T-helper 1 cell treated with Interleukin-12 subunit alpha and Interleukin-12 subunit beta and Interleukin-4 antibody, amounts not matched to agents 30 μg/mL and 1 μg/mL, for 36 hours (primary cell): ENCODE results near the gene TBC1D8.

Experiments used
- H3K27ac Mint-ChIP-seq: one replicate; pipeline ENCODE4 v1.8.0; 2021; ENCODE audit warnings: mild to moderate bottlenecking, mixed read lengths
- H3K27me3 Mint-ChIP-seq: one replicate; pipeline ENCODE4 v1.8.0; 2021; ENCODE audit warnings: low read depth, mixed read lengths
- H3K36me3 Mint-ChIP-seq: one replicate; pipeline ENCODE4 v1.8.0; 2021; ENCODE audit warnings: low read depth, mixed read lengths
- H3K4me1 Mint-ChIP-seq: one replicate; pipeline ENCODE4 v1.8.0; 2021; ENCODE audit warnings: low read depth, mixed read lengths
- H3K4me3 Mint-ChIP-seq: one replicate; pipeline ENCODE4 v1.8.0; 2021; ENCODE audit warnings: mild to moderate bottlenecking, moderate library complexity, mixed read lengths
- H3K9me3 Mint-ChIP-seq: one replicate; pipeline ENCODE4 v1.8.0; 2021; ENCODE audit warnings: mixed read lengths

TBC1D8 gene

GRCh38 chr2:100980046-100980445, 171.1 kb downstream of the TBC1D8 start:
- no peaks in the 10 kb centered on the region for H3K27me3 Mint-ChIP-seq
- no peak overlapping the region for H3K27ac Mint-ChIP-seq
- peaks cover 2% of the 10 kb centered on the region for H3K4me1 Mint-ChIP-seq
- no peaks in the 10 kb centered on the region for H3K36me3 Mint-ChIP-seq
- no peaks in the 10 kb centered on the region for H3K9me3 Mint-ChIP-seq
- no peak overlapping the region for H3K4me3 Mint-ChIP-seq

GRCh38 chr2:100978582-100979191, 172.5 kb downstream of the TBC1D8 start:
- Mint-ChIP-seq H3K27ac (no peak overlapping the region), H3K36me3 (no peaks in the 10 kb centered on the region), H3K27me3 (no peaks in the 10 kb centered on the region), H3K4me1 (no peaks in the 10 kb centered on the region), H3K9me3 (no peaks in the 10 kb centered on the region), H3K4me3 (no peak overlapping the region)

GRCh38 chr2:100977511-100977910, 173.7 kb downstream of the TBC1D8 start:
- no peaks in the 10 kb centered on the region for H3K4me1 Mint-ChIP-seq
- no peaks in the 10 kb centered on the region for H3K36me3 Mint-ChIP-seq
- H3K4me3 Mint-ChIP-seq: no peak overlapping the region
- H3K27me3 Mint-ChIP-seq: no peaks in the 10 kb centered on the region
- H3K27ac Mint-ChIP-seq: no peak overlapping the region
- no peaks in the 10 kb centered on the region for H3K9me3 Mint-ChIP-seq

GRCh38 chr2:100976645-100977391, 174.4 kb downstream of the TBC1D8 start:
- Mint-ChIP-seq H3K27me3 (no peaks in the 10 kb centered on the region), H3K4me1 (no peaks in the 10 kb centered on the region), H3K27ac (no peak overlapping the region)

GRCh38 chr2:100976061-100976460, 175.1 kb downstream of the TBC1D8 start:
- Mint-ChIP-seq H3K4me3 (no peak overlapping the region), H3K27me3 (no peaks in the 10 kb centered on the region), H3K36me3 (no peaks in the 10 kb centered on the region), H3K27ac (no peak overlapping the region), H3K4me1 (no peaks in the 10 kb centered on the region), H3K9me3 (no peaks in the 10 kb centered on the region)

More at GRCh38 chr2:100976645-100977391, 174.4 kb downstream of the TBC1D8 start:
- Mint-ChIP-seq H3K36me3 (no peaks in the 10 kb centered on the region), H3K9me3 (no peaks in the 10 kb centered on the region), H3K4me3 (no peak overlapping the region)

DNA sequence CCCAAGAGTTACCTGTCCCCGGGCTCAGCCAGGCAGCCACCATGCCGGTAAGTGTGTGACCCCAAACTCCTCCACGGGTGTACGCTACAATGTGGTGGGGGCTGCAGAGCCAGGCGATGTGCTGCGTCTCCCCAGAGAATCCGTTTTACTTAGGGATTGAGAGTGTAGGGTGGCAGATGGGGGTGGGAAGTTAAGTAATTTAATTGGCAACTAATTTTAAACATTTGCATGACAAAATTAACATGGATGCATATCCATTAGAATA, 175.7 kb downstream of the TBC1D8 start:
- H3K27ac Mint-ChIP-seq: no peak overlapping the region
- no peak overlapping the region for H3K4me3 Mint-ChIP-seq
- no peaks in the 10 kb centered on the region for H3K4me1 Mint-ChIP-seq
- no peaks in the 10 kb centered on the region for H3K9me3 Mint-ChIP-seq
- H3K27me3 Mint-ChIP-seq: no peaks in the 10 kb centered on the region
- H3K36me3 Mint-ChIP-seq: no peaks in the 10 kb centered on the region

DNA sequence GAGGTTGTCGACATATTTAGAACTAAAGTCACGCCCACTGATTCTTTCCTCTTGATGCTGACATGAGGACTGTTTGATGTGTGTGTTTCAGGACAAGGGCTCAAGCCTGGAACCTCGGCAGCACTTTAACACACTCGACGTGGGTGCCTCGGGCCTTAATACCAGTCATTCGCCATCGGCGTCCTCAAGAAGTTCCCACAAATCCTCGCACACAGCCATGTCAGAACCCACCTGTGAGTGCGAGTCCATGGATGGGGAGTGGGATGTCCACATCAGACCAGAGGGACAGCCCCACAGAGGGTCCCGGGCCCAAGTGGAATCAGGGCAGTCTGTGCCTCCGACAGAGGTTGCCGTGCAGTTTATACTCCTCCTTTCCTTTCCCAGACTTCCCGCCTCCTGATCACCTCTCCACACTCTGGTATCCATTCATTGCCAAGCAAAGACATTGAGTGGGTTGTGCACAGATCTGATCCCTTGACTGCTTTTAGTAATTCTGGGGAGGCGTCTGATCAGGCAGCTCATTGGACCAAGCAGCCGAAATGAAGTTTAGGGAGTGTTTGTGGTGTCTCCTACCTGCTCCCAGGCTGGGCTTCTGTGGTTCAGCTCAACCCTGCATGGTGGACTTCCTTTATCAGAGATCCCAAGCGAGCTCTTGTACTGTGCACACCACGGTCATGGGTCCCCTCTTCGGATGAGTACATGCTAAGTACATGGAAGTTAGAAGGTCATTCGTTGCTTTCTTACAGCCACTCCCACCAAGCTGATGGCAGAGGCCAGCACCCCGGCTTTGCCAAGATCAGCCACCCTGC, 176.3 kb downstream of the TBC1D8 start:
- H3K9me3 Mint-ChIP-seq: no peaks in the 10 kb centered on the region
- no peak overlapping the region for H3K27ac Mint-ChIP-seq
- no peaks in the 10 kb centered on the region for H3K27me3 Mint-ChIP-seq
- H3K4me1 Mint-ChIP-seq: no peaks in the 10 kb centered on the region
- H3K4me3 Mint-ChIP-seq: no peak overlapping the region
- H3K36me3 Mint-ChIP-seq: no peaks in the 10 kb centered on the region

DNA sequence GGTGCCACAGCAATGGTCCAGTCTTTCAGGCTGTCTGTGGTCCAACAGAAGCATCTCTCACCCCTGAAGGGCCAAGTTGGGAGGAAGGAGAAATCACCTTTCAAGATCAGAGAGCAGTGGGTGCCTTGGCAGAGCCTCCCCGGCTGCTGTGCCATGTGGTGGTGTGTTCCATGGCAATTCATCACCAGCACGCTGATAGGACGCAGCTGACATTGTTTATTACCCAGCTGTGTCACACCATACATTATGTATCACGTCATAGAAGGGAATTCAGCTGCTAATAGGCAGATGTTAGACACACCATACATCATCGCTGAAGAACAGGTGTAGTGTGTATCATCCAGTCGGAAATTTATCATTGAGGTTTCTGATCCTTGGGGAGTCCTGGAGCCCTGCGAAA, 178.7 kb downstream of the TBC1D8 start:
- no peaks in the 10 kb centered on the region for H3K4me1 Mint-ChIP-seq
- no peak overlapping the region for H3K27ac Mint-ChIP-seq
- no peaks in the 10 kb centered on the region for H3K36me3 Mint-ChIP-seq
- no peaks in the 10 kb centered on the region for H3K27me3 Mint-ChIP-seq
- H3K4me3 Mint-ChIP-seq: no peak overlapping the region
- no peaks in the 10 kb centered on the region for H3K9me3 Mint-ChIP-seq

DNA sequence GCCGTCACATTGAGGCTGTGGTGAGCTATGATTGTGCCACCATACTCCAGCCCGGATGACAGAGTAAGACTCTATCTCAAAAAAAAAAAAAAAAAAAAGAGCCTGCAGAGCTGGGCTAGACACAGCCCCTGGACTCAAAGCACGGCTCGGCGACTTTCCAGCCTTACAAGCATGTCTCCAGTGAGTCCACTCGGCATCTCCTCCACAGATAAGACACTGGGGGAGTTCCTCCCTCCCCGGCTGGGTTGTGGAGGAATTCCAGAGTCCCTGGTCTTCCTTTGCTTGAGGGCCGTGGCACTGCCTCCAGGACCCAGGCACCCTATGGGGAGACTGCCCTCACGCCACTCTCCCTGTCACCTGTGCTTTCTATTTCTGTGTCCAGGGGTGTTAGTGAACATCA, 180.0 kb downstream of the TBC1D8 start:
- Mint-ChIP-seq H3K4me1 (no peaks in the 10 kb centered on the region), H3K9me3 (no peaks in the 10 kb centered on the region), H3K36me3 (no peaks in the 10 kb centered on the region), H3K27me3 (no peaks in the 10 kb centered on the region), H3K27ac (no peak overlapping the region), H3K4me3 (no peak overlapping the region)

- Mint-ChIP-seq H3K36me3 (no peaks in the 10 kb centered on the region), H3K27ac (no peak overlapping the region), H3K9me3 (no peaks in the 10 kb centered on the region), H3K4me3 (no peak overlapping the region), H3K27me3 (no peaks in the 10 kb centered on the region), H3K4me1 (no peaks in the 10 kb centered on the region)
Observed at GRCh38 chr2:100969998-100970397, 181.2 kb downstream of the TBC1D8 start.

GRCh38 chr2:100968146-100969145, 182.7 kb downstream of the TBC1D8 start:
- Mint-ChIP-seq H3K36me3 (no peaks in the 10 kb centered on the region), H3K4me1 (peaks cover 5% of the 10 kb centered on the region), H3K4me3 (no peak overlapping the region), H3K9me3 (no peaks in the 10 kb centered on the region), H3K27ac (no peak overlapping the region), H3K27me3 (no peaks in the 10 kb centered on the region)

GRCh38 chr2:100967716-100968115, 183.5 kb downstream of the TBC1D8 start:
- H3K27ac Mint-ChIP-seq: no peak overlapping the region
- no peaks in the 10 kb centered on the region for H3K27me3 Mint-ChIP-seq
- peaks cover 5% of the 10 kb centered on the region for H3K4me1 Mint-ChIP-seq
- H3K9me3 Mint-ChIP-seq: no peaks in the 10 kb centered on the region
- H3K36me3 Mint-ChIP-seq: no peaks in the 10 kb centered on the region
- no peak overlapping the region for H3K4me3 Mint-ChIP-seq

- no peak overlapping the region for H3K4me3 Mint-ChIP-seq
- H3K27me3 Mint-ChIP-seq: no peaks in the 10 kb centered on the region
- H3K36me3 Mint-ChIP-seq: no peaks in the 10 kb centered on the region
- H3K27ac Mint-ChIP-seq: no peak overlapping the region
- H3K9me3 Mint-ChIP-seq: no peaks in the 10 kb centered on the region
- peaks cover 5% of the 10 kb centered on the region for H3K4me1 Mint-ChIP-seq
Observed at GRCh38 chr2:100965596-100965995, 185.6 kb downstream of the TBC1D8 start.

- Mint-ChIP-seq H3K36me3 (no peaks in the 10 kb centered on the region), H3K4me3 (no peak overlapping the region), H3K4me1 (peaks cover 5% of the 10 kb centered on the region), H3K27me3 (no peaks in the 10 kb centered on the region), H3K9me3 (no peaks in the 10 kb centered on the region), H3K27ac (no peak overlapping the region)
Observed at GRCh38 chr2:100964681-100965169, 186.5 kb downstream of the TBC1D8 start.
